Panc1 (cell line): ENCODE measurements around the gene SH3BP5. TPM values are rescaled to one million over a fixed set of nuclear protein-coding genes. Genes with fewer than 3 reads are reported as not detected.

Source experiments
- ATAC-seq: fragments of 200-7000 bp; cut with Tn5 transposase; 2 replicates; pipeline ENCODE4 v1.9.1; 2020; ENCODE audit warnings: mild to moderate bottlenecking, moderate library complexity
- BruUV-seq: library from RNA; stranded (reverse); fragments of 400-500 nt; replicated peaks from 2 replicates; lab custom pipeline; 2021; lab: Mats Ljungman, UMichigan
- CTCF ChIA-PET: fragments of 300-600 bp; sonication (Branson Sonifier 250); formaldehyde crosslinking; loops from one replicate; lab custom pipeline; 2022; ENCODE audit warnings: antibody characterized with exemption; lab: Charles Lee
- POLR2A ChIA-PET: fragments of 300-600 bp; sonication (Branson Sonifier 250); formaldehyde crosslinking; loops from one replicate; lab custom pipeline; 2022; ENCODE audit warnings: antibody characterized with exemption; lab: Charles Lee
- DNase-seq: peaks from one replicate; pipeline ENCODE4 v3.0.0-alpha.2; 2010; ENCODE audit warnings: low read depth, low spot score
- H3K27ac ChIP-seq: 2 replicates; pipeline ENCODE4 v1.5.1; 2011; ENCODE audit warnings: mild to moderate bottlenecking, low read length, inconsistent platforms
- H3K27me3 ChIP-seq: fragments of 200-500 bp; sonication (Bioruptor generic); 2 replicates; pipeline ENCODE4 v1.6.0; 2014; ENCODE audit warnings: low read length, inconsistent platforms; ENCODE audit not compliant: control insufficient read depth, insufficient read depth
- H3K36me3 ChIP-seq: fragments of 200-500 bp; sonication (Bioruptor generic); 2 replicates; pipeline ENCODE4 v1.5.1; 2014; ENCODE audit warnings: inconsistent platforms, mild to moderate bottlenecking, low read length, moderate library complexity; ENCODE audit not compliant: control insufficient read depth, insufficient read depth
- H3K4me1 ChIP-seq: 2 replicates; pipeline ENCODE4 v1.5.1; 2011; ENCODE audit warnings: inconsistent platforms, mild to moderate bottlenecking, low read length, moderate library complexity; ENCODE audit not compliant: control insufficient read depth, insufficient read depth
- H3K4me3 ChIP-seq, 2 experiments: 2 replicates each; pipeline ENCODE4 v1.5.1; 2011 to 2012; ENCODE audit warnings: low read depth in 2 of 2, low read length in 2 of 2, mild to moderate bottlenecking in 2 of 2, inconsistent platforms in 1 of 2, moderate library complexity in 1 of 2
- H3K9me3 ChIP-seq: fragments of 200-500 bp; sonication (Bioruptor generic); 2 replicates; pipeline ENCODE4 v1.5.1; 2014; ENCODE audit warnings: low read depth, mild to moderate bottlenecking, inconsistent platforms, low read length, moderate library complexity; ENCODE audit not compliant: control insufficient read depth, insufficient read depth
- CTCF ChIP-seq: fragments of 450-650 bp; IDR thresholded peaks from 2 replicates; pipeline ENCODE4 v1.5.1; 2017; ENCODE audit warnings: mild to moderate bottlenecking
- POLR2AphosphoS5 ChIP-seq: IDR thresholded peaks from 2 replicates; pipeline ENCODE4 v1.6.1; 2012; ENCODE audit warnings: mild to moderate bottlenecking, low read depth, low read length, moderate library complexity
- REST ChIP-seq, 2 experiments: IDR thresholded peaks; 2 replicates each; pipeline ENCODE4 v1.6.1; 2011 to 2012; ENCODE audit warnings: low read depth in 2 of 2, control low read depth in 1 of 2, low read length in 1 of 2, mild to moderate bottlenecking in 1 of 2, moderate library complexity in 1 of 2; ENCODE audit not compliant: insufficient read depth in 1 of 2
- SIN3A ChIP-seq: IDR thresholded peaks from 2 replicates; pipeline ENCODE4 v1.6.1; 2012; ENCODE audit warnings: low read depth, mild to moderate bottlenecking, low read length, moderate library complexity, borderline replicate concordance; ENCODE audit not compliant: insufficient read depth
- TCF7L2 ChIP-seq: IDR thresholded peaks from 2 replicates; pipeline ENCODE4 v1.6.1; 2011; ENCODE audit warnings: mild to moderate bottlenecking, low read depth, low read length, inconsistent platforms
- in situ Hi-C: cut with HindIII; loops from 2 replicates; pipeline ENCODE4 v1.10.0; 2016; ENCODE audit warnings: low sequenced_read_pairs, low pct_unique_long_range_greater_than_20kb
- intact Hi-C: fragments of 100-400 bp; cut with micrococcal nuclease; formaldehyde crosslinking; loops from one replicate; pipeline ENCODE4 v1.10.0; 2022; ENCODE audit not compliant: unreplicated experiment
- total RNA-seq: library from RNA; stranded (reverse); gene quantifications from one replicate; pipeline ENCODE4 v1.2.1, GENCODE V29; 2021; ENCODE audit not compliant: unreplicated experiment

The SH3BP5 gene
- total RNA-seq, 1 experiment from 2014 or later = 12.0 TPM

- POLR2A ChIA-PET = no interaction called here
- BruUV-seq = no TSS peak
- CTCF ChIA-PET = interaction anchor here (0.6 kb wide), 1 partner anchor 127 kb away, joined by 3 read pairs; no protein-coding TSS in a partner anchor
- no peak overlapping the region for H3K4me3 ChIP-seq
- no peaks in the 10 kb centered on the region for H3K36me3 ChIP-seq
- H3K27ac ChIP-seq = no peak overlapping the region
- H3K4me1 ChIP-seq = no peaks in the 10 kb centered on the region
- ATAC-seq (no peak), DNase-seq (no peak)
- TF ChIP-seq POLR2AphosphoS5 (no peak), SIN3A (no peak), CTCF (no peak), TCF7L2 (no peak), REST (IDR thresholded peaks at IDR 0.05; ENCODE audit: insufficient read depth in 1 of 2, low read depth in 2 of 2, low read length in 1 of 2) (no peak)
- intact Hi-C loops (no loop called here), in situ Hi-C loops (no loop called here)
- no peaks in the 10 kb centered on the region for H3K9me3 ChIP-seq
- no peaks in the 10 kb centered on the region for H3K27me3 ChIP-seq
Observed at GRCh38 chr3:15287565-15288330, 44.6 kb downstream of the SH3BP5 start.

GRCh38 chr3:15286022-15286421, 46.4 kb downstream of the SH3BP5 start:
- BruUV-seq = no TSS peak
- Histone ChIP-seq H3K4me3 (no peak overlapping the region), H3K36me3 (no peaks in the 10 kb centered on the region), H3K4me1 (no peaks in the 10 kb centered on the region), H3K27ac (no peak overlapping the region), H3K9me3 (no peaks in the 10 kb centered on the region), H3K27me3 (no peaks in the 10 kb centered on the region)
- in situ Hi-C loops = no loop called here
- POLR2A ChIA-PET = no interaction called here
- DNase-seq (no peak), ATAC-seq (no peak)
- intact Hi-C loops = no loop called here
- CTCF ChIA-PET = no interaction called here
- TF ChIP-seq REST (IDR thresholded peaks at IDR 0.05; ENCODE audit: insufficient read depth in 1 of 2, low read depth in 2 of 2, low read length in 1 of 2) (no peak), POLR2AphosphoS5 (no peak), CTCF (no peak), SIN3A (no peak), TCF7L2 (no peak)
